Subcutaneous adipose tissue (tissue), 4 donors: ENCODE results near the gene MRI1. TPM values are rescaled to one million over a fixed set of nuclear protein-coding genes. Genes with fewer than 3 reads are reported as not detected.

Experiments used
- CTCF ChIP-seq: fragments of 450-650 bp; IDR thresholded peaks from one replicate; pipeline ENCODE4 v1.5.1; 2016; ENCODE audit warnings: low read depth, mild to moderate bottlenecking, control low read depth, antibody characterized with exemption, moderate library complexity
- total RNA-seq, 4 donors: library from RNA; depleted of rRNA; stranded (reverse); fragments of >200 nt; gene quantifications; one replicate each; pipeline ENCODE4 v1.1.0, GENCODE V29; 2016

The MRI1 gene
- total RNA-seq, 4 donors from 2014 or later: 12.1 to 81.9 (median 40.3) TPM

- TF ChIP-seq CTCF: no peak
Observed at GRCh38 chr19:13806728-13807127, 42.4 kb downstream of the MRI1 start.

DNA sequence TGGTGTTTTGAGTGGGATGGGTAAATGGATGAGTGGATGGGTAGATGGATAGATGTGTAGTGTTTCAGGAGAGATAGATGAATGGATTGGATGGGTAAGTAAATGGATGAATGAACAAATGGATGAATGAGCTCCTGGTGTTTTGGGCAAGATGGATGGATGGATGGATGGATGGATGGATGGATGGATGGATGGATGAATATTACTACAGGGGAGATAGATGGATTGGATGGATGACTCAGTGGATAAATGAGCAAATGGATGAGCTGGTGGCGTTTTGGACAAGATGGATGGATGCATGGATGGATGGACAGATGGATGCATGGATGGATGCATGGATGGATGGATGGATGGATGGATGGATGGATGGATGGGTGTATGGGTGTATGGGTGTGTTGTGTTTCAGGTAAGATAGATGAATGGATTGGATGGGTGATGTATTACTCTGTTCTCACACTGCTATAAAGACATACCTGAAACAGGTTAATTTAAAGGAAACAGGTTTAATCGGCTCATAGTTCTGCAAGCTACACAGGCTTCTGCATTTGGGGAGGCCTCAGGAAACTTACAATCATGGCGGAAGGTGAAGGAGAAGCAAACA, 43.2 kb downstream of the MRI1 start:
- TF ChIP-seq CTCF: no peak

- TF ChIP-seq CTCF: no peak
Observed at GRCh38 chr19:13808856-13809255, 44.5 kb downstream of the MRI1 start.

DNA sequence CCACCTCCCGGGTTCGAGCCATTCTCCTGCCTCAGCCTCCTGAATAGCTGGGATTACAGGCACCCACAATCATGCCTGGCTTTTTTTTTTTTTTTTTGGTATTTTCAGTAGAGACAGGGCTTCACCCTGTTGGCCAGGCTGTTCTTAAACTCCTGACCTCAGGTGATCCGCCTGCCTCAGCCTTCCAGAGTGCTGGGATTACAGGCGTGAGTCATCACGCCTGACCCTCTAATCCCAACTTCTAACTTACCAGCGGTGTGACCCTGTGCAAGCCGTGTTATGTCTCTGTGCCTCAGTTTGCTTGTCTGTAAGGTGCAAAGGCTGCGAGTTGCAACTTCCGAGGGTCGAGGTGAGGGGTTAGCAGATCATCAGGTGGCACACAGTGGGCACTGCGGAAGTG, 48.2 kb downstream of the MRI1 start:
- no peak for TF ChIP-seq CTCF

DNA sequence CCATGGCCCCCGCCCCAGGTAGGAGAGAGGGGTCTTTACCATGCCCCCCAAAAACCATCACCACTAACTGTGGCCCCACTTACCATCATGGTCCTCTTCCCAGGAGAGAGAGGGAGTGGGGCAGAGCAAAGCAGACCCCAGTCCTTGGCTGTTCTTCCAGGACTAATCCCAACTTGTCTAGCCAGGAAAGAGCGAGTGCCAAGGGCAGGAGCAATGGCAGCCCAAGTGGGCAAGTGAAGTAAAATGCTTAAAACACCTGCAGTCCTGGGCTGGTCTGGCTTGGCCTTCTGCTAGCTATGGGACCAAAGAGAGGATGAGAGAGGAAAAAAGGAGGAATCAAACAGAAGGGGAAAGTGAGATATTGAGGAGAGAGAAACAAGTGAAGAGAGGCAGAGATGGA, 48.8 kb downstream of the MRI1 start:
- no peak for TF ChIP-seq CTCF

- no peak for TF ChIP-seq CTCF
Observed at GRCh38 chr19:13814550-13814949, 50.2 kb downstream of the MRI1 start.

DNA sequence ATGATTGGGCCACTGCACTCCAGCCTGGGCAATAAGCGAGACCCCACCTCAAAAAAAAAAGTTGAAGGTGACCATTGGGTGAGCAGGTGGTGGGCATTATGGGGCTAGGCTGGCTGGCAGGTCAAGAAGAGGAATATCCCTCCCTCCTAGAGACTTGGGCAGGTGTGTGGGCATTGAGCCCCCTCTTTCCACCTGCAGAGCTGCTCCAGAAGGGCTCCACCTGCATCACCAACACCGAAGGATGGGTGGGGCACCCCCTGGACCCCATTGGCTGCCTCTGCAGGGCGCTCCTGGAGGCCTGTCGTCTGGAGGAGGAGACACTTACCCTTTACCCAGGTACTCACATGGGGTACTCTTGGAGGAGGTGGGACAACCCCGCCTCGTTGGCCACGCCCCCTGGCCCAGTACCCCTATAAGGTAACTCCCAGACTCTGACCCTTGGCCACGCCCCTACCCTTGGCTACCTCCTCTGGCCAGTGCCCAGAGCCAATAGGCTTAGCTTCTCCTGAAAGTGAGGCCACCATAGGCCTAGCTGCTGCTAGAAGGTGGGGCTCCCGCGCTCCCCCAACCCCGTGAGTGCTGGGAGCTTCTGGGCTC, 52.8 kb downstream of the MRI1 start:
- no peak for TF ChIP-seq CTCF
